NCI-H2107 treated with DMSO at 0.1 percent for 48 hours (cell line): ENCODE results near the gene ANKDD1B.

Experiments used
- DNase-seq: peaks from one replicate; lab custom pipeline; 2025; ENCODE audit not compliant: unreplicated experiment; lab: John Stamatoyannopoulos, UW

Gene ANKDD1B

GRCh38 chr5:75659791-75660450 lies 48.7 kb downstream of the ANKDD1B start:
- DNase-seq: no peak

DNA sequence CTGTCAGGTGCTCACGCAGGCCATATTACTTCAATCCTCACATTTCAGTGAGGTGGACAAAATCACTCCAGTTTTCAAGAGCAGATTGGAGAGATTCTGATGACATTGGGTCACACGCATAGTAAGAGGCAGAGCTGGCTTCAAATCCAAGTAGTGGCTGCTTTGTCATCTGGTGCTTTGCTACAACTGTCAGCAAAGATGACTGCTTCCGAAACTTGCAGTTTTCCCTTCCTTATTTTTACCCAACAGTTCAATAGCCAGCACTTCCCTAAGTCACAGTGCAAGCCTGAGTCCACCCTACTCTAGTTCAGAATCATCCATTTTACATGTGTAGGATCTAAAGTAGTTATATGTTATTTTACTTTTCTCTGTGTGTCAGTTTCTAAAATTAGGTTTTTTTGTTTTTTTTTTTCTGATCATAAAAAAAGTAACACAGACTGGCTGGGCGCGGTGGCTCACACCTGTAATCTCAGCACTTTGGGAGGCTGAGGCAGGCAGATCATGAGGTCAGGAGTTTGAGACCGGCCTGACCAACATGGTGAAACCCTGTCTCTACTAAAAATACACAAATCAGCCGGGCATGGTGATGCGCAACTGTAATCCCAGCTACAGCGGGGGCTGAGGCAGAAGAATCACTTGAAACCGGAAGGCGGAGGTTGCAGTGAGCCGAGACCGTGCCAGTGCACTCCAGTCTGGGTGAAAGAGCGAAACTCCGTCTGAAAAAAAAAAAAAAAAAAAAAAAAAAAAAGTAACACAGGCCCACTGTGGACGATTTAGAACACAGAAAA lies 49.6 kb downstream of the ANKDD1B start:
- DNase-seq: no peak

- DNase-seq: no peak
Observed at GRCh38 chr5:75662061-75662460, 50.8 kb downstream of the ANKDD1B start.

DNA sequence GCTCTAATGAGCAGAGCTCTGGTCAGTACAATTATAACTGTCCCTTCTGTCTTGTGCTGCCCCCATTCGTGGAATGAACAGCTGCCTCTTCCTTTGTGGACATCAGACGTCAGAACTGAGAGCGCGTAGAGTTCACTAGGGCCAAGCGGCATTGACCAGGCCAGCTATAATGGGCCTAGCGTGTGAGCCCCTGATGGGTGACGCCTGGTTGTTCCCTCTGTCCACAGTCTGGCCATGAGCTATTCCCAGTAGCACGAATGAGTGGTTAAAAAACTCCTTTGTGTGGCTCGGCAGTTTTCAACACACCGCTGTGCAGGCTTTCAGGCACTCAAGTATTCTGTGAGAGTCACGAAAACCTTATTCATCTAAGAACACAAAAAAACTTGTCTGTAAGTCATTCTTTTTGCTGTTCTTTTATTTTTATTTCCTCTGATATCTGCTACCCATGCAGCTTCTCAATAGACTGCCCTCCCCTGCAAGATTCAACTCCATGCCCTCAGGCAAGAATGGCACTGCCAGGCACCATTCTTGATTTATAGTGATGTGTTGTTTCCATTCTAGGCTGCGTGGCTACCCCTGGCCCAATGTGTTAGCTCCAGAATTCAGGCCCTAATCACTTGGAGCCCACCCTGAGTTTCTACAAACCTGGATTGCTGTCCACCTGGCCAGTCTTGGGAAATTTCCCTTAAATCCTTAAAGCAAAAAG lies 52.5 kb downstream of the ANKDD1B start:
- no peak for DNase-seq

DNA sequence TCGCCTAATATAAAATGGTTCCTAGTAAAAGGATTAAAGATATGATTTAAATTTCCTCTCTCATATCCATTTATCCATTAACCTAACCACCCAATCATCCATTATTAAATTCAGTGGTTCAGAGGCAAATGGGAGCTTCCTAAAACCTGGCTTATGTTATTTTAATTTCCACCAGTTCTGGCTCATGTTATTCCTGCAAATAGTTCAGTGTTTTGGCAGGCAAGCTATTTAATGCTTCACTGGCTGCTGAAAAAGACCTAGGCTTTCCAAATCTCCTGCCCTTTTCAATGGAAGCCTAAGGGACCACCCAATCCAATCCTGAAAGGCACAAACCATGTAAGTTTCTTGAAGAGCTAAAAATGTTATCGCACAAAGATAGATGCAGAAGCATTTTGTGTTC lies 53.7 kb downstream of the ANKDD1B start:
- no peak for DNase-seq

GRCh38 chr5:75666801-75667200 lies 55.5 kb downstream of the ANKDD1B start:
- DNase-seq: no peak

DNA sequence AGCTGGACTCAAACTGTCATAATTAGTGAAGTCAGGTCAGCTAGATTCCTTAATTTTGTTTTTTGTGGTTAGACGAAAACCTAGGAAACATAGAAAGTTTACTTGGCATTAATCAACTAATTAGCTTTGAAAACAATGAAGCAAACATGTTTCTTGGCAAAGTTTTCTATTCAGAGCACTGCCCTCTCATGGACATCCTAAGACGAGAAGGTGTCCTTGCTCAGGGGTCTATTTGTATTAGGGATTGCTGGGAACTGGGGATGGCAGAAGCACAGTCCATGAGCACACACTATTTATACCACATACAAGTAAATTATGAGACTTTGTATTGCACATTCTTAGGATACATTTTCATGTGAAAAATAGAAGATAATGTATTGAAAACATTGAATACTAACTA lies 56.3 kb downstream of the ANKDD1B start:
- no peak for DNase-seq

GRCh38 chr5:75668445-75668844 lies 57.2 kb downstream of the ANKDD1B start:
- no peak for DNase-seq

DNA sequence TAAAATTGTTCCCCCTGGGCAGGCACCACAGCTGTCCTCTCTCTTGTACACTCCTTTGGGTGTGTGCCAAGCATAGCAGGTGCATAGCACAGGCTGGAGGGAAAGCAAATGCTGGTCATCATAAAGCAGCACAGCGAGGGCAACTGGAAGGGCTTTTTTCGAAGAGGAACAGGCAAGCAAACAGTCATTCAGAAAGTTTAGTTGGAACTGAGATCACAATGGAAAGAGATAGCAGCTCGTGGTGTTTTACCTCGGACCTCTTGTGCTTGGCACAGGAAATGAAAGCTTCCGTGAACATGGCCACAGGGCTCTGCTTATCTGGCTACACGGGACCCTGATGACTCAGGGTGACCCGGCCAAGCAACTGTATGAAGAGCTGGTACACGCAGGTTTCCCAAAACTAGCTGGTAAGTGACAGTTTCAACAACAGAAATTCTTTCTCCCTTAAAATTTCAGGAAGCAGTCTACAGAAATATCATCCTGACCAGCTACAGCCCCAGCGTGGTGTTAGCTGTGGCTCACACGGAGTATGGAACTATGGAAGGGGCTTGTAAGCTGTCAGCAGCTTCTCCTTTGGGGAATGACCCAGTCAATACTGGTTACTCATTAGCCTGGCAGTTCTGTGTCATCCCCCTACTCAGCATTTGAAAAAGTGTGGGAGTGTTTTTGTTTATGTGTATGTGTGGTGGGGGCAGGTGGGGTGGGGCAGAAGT lies 57.9 kb downstream of the ANKDD1B start:
- no peak for DNase-seq

GRCh38 chr5:75670577-75670976 lies 59.3 kb downstream of the ANKDD1B start:
- DNase-seq: no peak

DNA sequence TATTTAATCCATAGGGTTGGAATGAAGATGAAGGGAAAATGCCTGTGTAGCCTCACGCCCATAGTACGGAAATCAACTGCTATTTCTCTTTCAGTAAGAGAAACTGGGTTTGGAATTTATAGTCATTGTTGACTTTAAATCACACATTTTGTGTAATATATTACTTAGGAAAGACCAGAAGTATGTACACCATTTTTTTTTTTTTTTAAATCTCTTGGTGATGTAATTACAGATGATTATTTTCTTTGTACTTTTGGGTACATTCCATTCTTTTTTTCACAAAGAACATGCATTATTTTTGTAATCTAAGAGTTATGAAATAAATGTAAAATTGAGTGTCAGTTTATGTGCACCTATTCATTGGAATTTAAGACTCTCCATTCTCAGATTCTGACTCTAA lies 60.3 kb downstream of the ANKDD1B start:
- no peak for DNase-seq

- no peak for DNase-seq
Observed at GRCh38 chr5:75672616-75673015, 61.4 kb downstream of the ANKDD1B start.

DNA sequence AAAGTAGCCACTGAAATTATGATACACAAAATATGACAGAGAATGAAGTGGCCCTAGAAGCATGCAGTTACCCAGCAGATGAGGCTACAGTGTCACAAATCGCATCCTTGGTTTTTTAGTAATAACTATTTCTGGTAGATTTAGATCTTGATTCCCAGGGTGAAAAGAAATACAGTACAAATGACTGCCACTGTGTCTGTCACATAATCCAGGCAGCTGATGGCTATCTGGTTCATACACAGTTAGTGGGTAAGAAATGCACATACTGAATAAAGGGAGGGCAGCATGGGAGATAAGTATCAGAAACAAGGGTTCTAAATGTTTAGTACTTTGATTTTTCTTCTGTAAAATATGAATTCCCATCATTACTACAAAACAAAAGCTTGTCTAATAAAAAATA lies 64.5 kb downstream of the ANKDD1B start:
- no peak for DNase-seq

GRCh38 chr5:75677607-75678006 lies 66.4 kb downstream of the ANKDD1B start:
- no peak for DNase-seq

- no peak for DNase-seq
Observed at GRCh38 chr5:75678155-75678554, 66.9 kb downstream of the ANKDD1B start.

- DNase-seq: peak; percentile 27
Observed at GRCh38 chr5:75681125-75681830, 70.0 kb downstream of the ANKDD1B start.

- no peak for DNase-seq
Observed at GRCh38 chr5:75685141-75685540, 73.9 kb downstream of the ANKDD1B start.

DNA sequence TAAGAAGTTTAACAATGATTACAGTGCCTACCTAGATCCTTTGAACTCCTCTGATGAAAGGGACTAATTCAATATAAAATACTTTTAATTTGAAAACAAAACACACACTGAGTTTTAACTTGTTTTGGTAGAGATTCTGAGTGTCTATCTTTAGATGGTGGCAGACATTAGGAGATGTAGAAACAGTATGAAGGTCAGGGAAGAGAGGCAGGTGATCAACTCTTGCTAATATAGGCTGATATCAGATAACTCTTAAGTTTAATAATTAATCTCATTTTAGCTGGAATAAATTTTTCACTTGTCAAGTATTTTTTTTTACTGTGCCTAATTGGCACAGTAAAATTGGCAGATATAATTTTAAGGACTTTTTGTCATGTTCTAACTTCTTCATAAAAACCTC lies 75.2 kb downstream of the ANKDD1B start:
- DNase-seq: no peak

DNA sequence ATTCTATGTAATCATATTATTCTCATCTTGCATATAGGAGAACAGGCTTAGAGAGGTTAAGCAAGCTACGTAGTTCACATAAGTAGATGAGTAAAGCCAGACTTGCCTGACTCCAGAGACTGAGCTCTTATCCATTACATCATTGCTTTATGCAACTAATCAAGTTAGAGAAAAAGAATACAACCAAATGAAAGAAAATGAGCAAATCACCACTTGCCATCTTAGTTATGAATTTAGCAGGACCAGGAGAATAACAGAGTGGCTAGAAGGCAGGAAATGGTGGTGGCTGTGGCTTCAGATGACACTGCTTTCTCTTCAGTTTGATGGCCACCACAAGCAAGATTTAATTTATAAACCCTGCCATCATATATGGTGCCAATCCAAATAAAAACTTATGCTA lies 79.4 kb downstream of the ANKDD1B start:
- DNase-seq: no peak

- no peak for DNase-seq
Observed at GRCh38 chr5:75694781-75695180, 83.5 kb downstream of the ANKDD1B start.
